Lower lobe of right lung (tissue), 2 donors: ENCODE measurements around the gene MTMR3. TPM values are rescaled to one million over a fixed set of nuclear protein-coding genes. Genes with fewer than 3 reads are reported as not detected.
"Not testable (repeated sequence)": the region's sequence is repeated elsewhere in the genome, so short reads cannot be mapped to it uniquely, and the experiment has no call there.

Source experiments
- ATAC-seq, 2 donors: fragments of 200-7000 bp; cut with Tn5 transposase; one replicate each; pipeline ENCODE4 v1.9.1; 2020 to 2022; ENCODE audit warnings: mild to moderate bottlenecking in 2 of 2, moderate library complexity in 2 of 2
- DNase-seq: peaks from one replicate; pipeline ENCODE4 v3.0.0-alpha.2; 2020
- H3K27ac ChIP-seq: fragments of 200-600 bp; one replicate; pipeline ENCODE4 v1.8.0; 2022
- H3K27me3 ChIP-seq: fragments of 200-600 bp; one replicate; pipeline ENCODE4 v1.8.0; 2022; ENCODE audit warnings: low read depth
- H3K36me3 ChIP-seq: fragments of 200-600 bp; one replicate; pipeline ENCODE4 v1.8.0; 2022; ENCODE audit warnings: mild to moderate bottlenecking
- H3K4me1 ChIP-seq: fragments of 200-600 bp; one replicate; pipeline ENCODE4 v1.8.0; 2022
- H3K4me3 ChIP-seq: fragments of 200-600 bp; one replicate; pipeline ENCODE4 v1.8.0; 2022; ENCODE audit warnings: mild to moderate bottlenecking
- H3K9me3 ChIP-seq: fragments of 200-600 bp; one replicate; pipeline ENCODE4 v1.8.0; 2022
- intact Hi-C: fragments of 100-400 bp; cut with DNase I; formaldehyde crosslinking; loops from one replicate; pipeline ENCODE4 v1.11.0; 2022
- total RNA-seq: library from RNA; stranded (reverse); fragmentation: NEBNext Ultra II Directional; extraction: Animal tissue kit (Norgen Biotek cat#: 25700); gene quantifications from one replicate; pipeline ENCODE4 v1.2.1, GENCODE V29; 2021
- TF ChIP-seq, protein P1 (sequence below): fragments of 200-600 bp; IDR thresholded peaks from one replicate; pipeline ENCODE4 v1.8.0; 2022; ENCODE audit warnings: antibody characterized with exemption, mild to moderate bottlenecking
- donor health status: DM: no; HTN: yes; CAD: no; lungs with severe emphysema.

The MTMR3 gene
- total RNA-seq, 1 donor from 2014 or later = 58.9 TPM

DNA sequence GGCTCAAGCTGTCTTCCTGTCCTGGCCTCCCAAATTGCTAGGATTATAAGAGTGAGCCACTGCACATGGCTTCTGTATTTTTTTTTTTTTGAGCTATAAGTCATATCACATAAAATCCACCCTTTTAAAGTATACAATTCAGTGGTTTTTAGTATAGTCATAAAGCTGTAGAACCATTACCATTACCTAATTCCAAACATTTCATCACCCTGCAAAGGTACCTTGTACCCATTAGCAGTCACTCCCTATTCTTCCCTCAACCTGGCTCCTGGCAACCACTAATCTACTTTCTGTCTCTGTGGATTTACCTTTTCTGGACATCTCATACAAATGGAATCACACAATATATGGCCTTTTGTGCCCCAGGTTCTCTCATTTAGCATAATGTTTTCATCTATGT is 84.5 kb downstream of the MTMR3 start:
- TF ChIP-seq, protein P1, sequence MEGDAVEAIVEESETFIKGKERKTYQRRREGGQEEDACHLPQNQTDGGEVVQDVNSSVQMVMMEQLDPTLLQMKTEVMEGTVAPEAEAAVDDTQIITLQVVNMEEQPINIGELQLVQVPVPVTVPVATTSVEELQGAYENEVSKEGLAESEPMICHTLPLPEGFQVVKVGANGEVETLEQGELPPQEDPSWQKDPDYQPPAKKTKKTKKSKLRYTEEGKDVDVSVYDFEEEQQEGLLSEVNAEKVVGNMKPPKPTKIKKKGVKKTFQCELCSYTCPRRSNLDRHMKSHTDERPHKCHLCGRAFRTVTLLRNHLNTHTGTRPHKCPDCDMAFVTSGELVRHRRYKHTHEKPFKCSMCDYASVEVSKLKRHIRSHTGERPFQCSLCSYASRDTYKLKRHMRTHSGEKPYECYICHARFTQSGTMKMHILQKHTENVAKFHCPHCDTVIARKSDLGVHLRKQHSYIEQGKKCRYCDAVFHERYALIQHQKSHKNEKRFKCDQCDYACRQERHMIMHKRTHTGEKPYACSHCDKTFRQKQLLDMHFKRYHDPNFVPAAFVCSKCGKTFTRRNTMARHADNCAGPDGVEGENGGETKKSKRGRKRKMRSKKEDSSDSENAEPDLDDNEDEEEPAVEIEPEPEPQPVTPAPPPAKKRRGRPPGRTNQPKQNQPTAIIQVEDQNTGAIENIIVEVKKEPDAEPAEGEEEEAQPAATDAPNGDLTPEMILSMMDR = no peak
- Histone ChIP-seq H3K36me3 (peaks cover 8% of the 10 kb centered on the region), H3K4me1 (no peaks in the 10 kb centered on the region), H3K27ac (no peak overlapping the region), H3K27me3 (no peaks in the 10 kb centered on the region), H3K9me3 (no peaks in the 10 kb centered on the region), H3K4me3 (no peak overlapping the region)
- intact Hi-C loops = no loop called here
- DNase-seq = no peak
- ATAC-seq = no peak

DNA sequence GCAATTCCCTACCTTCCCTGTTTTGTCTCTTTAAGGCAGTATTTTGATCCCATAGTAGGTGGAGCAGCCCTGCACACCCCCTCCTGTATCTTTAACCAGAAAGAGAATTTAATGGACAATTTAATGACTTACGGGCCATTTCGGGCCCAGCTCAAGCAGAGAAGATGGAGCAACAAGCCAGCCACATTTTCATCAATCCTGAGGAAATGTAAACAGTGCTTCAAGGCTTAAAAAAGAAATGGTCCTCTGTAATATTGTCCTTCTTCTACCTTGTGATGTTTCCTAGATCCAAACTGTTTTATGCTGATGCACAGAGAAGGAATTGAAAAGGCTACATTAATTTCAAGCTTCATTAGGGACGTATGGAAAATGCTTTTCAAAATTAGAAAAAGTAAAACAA is 88.6 kb downstream of the MTMR3 start:
- Histone ChIP-seq H3K9me3 (no peaks in the 10 kb centered on the region), H3K4me1 (no peaks in the 10 kb centered on the region), H3K4me3 (no peak overlapping the region), H3K27me3 (no peaks in the 10 kb centered on the region), H3K27ac (no peak overlapping the region), H3K36me3 (peaks cover 8% of the 10 kb centered on the region)
- ATAC-seq (no peak), DNase-seq (no peak)
- intact Hi-C loops = no loop called here
- TF ChIP-seq, protein P1 = no peak

DNA sequence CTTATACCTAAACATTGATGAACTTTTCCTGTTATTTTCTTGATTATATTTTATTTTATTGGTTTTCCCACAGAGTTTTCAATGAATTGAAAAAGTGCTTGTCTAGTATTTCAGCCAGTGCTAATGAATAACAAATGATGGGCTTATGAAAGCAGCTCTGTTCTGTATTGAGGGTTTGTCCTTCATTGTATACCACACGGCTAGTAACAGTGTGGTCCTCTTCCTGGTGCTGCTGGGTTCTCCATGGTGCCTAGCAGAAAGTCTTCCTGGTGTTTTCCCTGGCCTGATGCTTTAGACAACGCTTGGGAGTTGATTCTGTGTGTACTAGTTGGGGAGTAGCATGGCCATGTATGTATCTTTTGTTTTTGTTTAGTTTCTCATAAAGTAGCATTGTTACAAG is 89.1 kb downstream of the MTMR3 start:
- intact Hi-C loops = no loop called here
- peaks cover 8% of the 10 kb centered on the region for H3K36me3 ChIP-seq
- H3K9me3 ChIP-seq = no peaks in the 10 kb centered on the region
- no peaks in the 10 kb centered on the region for H3K4me1 ChIP-seq
- no peak overlapping the region for H3K4me3 ChIP-seq
- DNase-seq (no peak), ATAC-seq (no peak)
- H3K27me3 ChIP-seq = no peaks in the 10 kb centered on the region
- H3K27ac ChIP-seq = no peak overlapping the region
- TF ChIP-seq, protein P1 = no peak

DNA sequence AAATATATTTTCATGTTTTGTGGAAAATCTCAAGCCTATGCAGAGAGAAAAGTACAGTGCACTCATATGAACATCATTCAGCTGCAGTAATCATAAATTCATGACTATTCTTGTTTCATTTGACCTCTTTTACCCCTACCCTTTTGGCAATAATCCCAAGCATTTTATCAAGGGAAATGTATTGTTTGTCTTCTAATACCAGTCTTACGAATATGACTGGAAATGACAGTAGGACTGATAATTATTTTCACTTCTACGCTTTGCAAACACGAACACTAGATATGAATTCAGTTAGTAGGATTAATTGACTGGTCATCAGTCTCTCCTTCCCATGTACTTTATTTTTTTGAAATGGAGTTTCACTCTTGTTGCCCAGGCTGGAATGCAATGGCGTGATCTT is 90.3 kb downstream of the MTMR3 start:
- TF ChIP-seq, protein P1 = no peak
- intact Hi-C loops = no loop called here
- H3K4me3 ChIP-seq = no peak overlapping the region
- no peak overlapping the region for H3K27ac ChIP-seq
- peaks cover 14% of the 10 kb centered on the region for H3K36me3 ChIP-seq
- H3K27me3 ChIP-seq = no peaks in the 10 kb centered on the region
- no peaks in the 10 kb centered on the region for H3K4me1 ChIP-seq
- DNase-seq = no peak
- ATAC-seq = no peak
- H3K9me3 ChIP-seq = no peaks in the 10 kb centered on the region

DNA sequence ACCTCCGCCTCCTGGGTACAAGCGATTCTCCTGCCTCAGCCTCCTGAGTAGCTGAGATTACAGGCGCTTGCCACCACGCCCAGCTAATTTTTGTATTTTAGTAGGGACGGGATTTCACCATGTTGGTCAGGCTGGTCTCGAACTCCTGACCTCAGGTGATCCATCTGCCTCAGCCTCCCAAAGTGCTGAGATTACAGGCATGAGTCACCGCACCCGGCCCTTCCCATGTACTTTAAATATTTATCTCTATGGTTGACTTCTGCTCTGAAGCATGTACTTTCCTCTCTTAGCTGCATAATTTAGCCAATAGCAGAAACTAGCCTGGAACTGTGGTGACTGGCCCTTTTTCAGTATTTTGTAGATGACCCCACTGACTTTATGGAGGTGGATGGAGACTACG is 90.7 kb downstream of the MTMR3 start:
- H3K4me1 ChIP-seq, intact Hi-C loops, H3K27me3 ChIP-seq, DNase-seq, H3K4me3 ChIP-seq, H3K9me3 ChIP-seq, H3K27ac ChIP-seq: not testable (repeated sequence)
- peaks cover 18% of the 10 kb centered on the region for H3K36me3 ChIP-seq
- ATAC-seq = peak in 1 of 2 donors; percentile 32

DNA sequence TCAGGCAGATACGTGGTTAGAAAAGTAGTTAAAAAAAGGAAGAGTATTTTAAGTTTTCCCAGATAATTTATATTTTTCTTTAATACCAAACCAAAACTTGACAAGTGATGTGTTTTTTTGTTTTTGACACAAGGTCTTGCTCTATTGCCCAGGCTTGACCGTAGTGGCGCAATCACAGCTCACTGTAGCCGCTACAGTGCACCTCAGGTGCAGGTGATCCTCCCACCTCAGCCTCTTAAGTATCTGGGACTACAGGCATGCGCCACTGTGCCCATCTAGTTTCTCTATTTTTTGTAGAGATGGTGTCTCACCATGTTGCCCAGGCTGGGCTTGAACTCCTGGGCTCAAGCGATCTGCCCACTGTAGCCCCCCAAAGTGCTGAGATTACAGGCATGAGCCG is 92.5 kb downstream of the MTMR3 start:
- TF ChIP-seq, protein P1 = no peak
- Histone ChIP-seq H3K27ac (no peak overlapping the region), H3K9me3 (no peaks in the 10 kb centered on the region), H3K4me3 (no peak overlapping the region), H3K27me3 (no peaks in the 10 kb centered on the region), H3K36me3 (peaks cover 35% of the 10 kb centered on the region), H3K4me1 (peaks cover 20% of the 10 kb centered on the region)
- intact Hi-C loops = no loop called here
- ATAC-seq = no peak
- no peak for DNase-seq
